Left cardiac atrium (tissue), 4 donors: Measurements from ENCODE around the gene GABRR2. TPM values are rescaled to one million over a fixed set of nuclear protein-coding genes. Genes with fewer than 3 reads are reported as not detected.

Experiments used
- ATAC-seq, 2 donors: fragments of 200-7000 bp; cut with Tn5 transposase; one replicate each; pipeline ENCODE4 v1.9.1; 2020; ENCODE audit warnings: mild to moderate bottlenecking in 2 of 2, moderate library complexity in 2 of 2
- DNase-seq: peaks from one replicate; pipeline ENCODE4 v3.0.0-alpha.2; 2020
- intact Hi-C, 2 donors: fragments of 100-400 bp; cut with DNase I; formaldehyde crosslinking; loops; one replicate each; pipeline versions ENCODE4 v1.14.1 to v1.15.1; 2022 to 2023
- total RNA-seq, 2 donors: library from RNA; stranded (reverse); fragmentation: NEBNext Ultra II Directional; extraction: Animal tissue kit (Norgen Biotek cat#: 25700); gene quantifications; one replicate each; pipeline ENCODE4 v1.2.1, GENCODE V29; 2021
- donor health status: DM: no; HTN: yes; CAD: no.
- donor health status: DM: no; HTN: yes; CAD: no; lungs with severe emphysema.
- donor health status: DM: yes; HTN: yes; CAD: no.
- donor health status: Dilated cardiomyopathy.

GABRR2 gene
- total RNA-seq, 2 donors from 2014 or later = 0.53 to 0.97 TPM

GRCh38 chr6:89269981-89270380, 45.1 kb downstream of the GABRR2 start:
- no peak for ATAC-seq
- no peak for DNase-seq
- intact Hi-C loops = no loop called here

GRCh38 chr6:89269252-89269651, 45.8 kb downstream of the GABRR2 start:
- DNase-seq = no peak
- no peak for ATAC-seq
- intact Hi-C loops = no loop called here

GRCh38 chr6:89268776-89269175, 46.3 kb downstream of the GABRR2 start:
- intact Hi-C loops = no loop called here
- no peak for ATAC-seq

GRCh38 chr6:89267918-89268317, 47.2 kb downstream of the GABRR2 start:
- intact Hi-C loops = no loop called here
- no peak for DNase-seq
- no peak for ATAC-seq

More at GRCh38 chr6:89268776-89269175, 46.3 kb downstream of the GABRR2 start:
- no peak for DNase-seq

GRCh38 chr6:89264296-89264695, 50.8 kb downstream of the GABRR2 start:
- intact Hi-C loops = no loop called here
- ATAC-seq = no peak
- no peak for DNase-seq

GRCh38 chr6:89260832-89261231, 54.3 kb downstream of the GABRR2 start:
- ATAC-seq = no peak
- DNase-seq = no peak
- intact Hi-C loops = no loop called here

- DNase-seq (no peak), ATAC-seq (no peak)
- intact Hi-C loops = no loop called here
These were observed 54.8 kb downstream of the GABRR2 start for GRCh38 chr6:89260310-89260709.

GRCh38 chr6:89258912-89259311, 56.2 kb downstream of the GABRR2 start:
- no peak for DNase-seq
- intact Hi-C loops = no loop called here
- ATAC-seq = no peak

- no peak for ATAC-seq
- DNase-seq = no peak
- intact Hi-C loops = no loop called here
These were observed 57.3 kb downstream of the GABRR2 start for GRCh38 chr6:89257781-89258180.

GRCh38 chr6:89257346-89257745, 57.8 kb downstream of the GABRR2 start:
- intact Hi-C loops = no loop called here
- no peak for ATAC-seq
- no peak for DNase-seq

GRCh38 chr6:89255417-89255816, 59.7 kb downstream of the GABRR2 start:
- intact Hi-C loops = no loop called here
- ATAC-seq (no peak), DNase-seq (no peak)

- ATAC-seq (no peak), DNase-seq (no peak)
- intact Hi-C loops = no loop called here
These were observed 60.5 kb downstream of the GABRR2 start for GRCh38 chr6:89254569-89254968.

GRCh38 chr6:89252907-89253306, 62.2 kb downstream of the GABRR2 start:
- intact Hi-C loops = no loop called here
- ATAC-seq = no peak
- DNase-seq = no peak

- no peak for ATAC-seq
These were observed 63.1 kb downstream of the GABRR2 start for GRCh38 chr6:89251976-89252375.

GRCh38 chr6:89251170-89251569, 63.9 kb downstream of the GABRR2 start:
- intact Hi-C loops = no loop called here
- ATAC-seq (no peak), DNase-seq (no peak)

More at GRCh38 chr6:89251976-89252375, 63.1 kb downstream of the GABRR2 start:
- DNase-seq = no peak
- intact Hi-C loops = no loop called here

- no peak for ATAC-seq
- intact Hi-C loops = no loop called here
- DNase-seq = no peak
These were observed 64.9 kb downstream of the GABRR2 start for GRCh38 chr6:89250239-89250638.

- intact Hi-C loops = loop anchor here in 1 of 2 donors (5.0 to 10.0 kb wide), 2 partner anchors 120 to 262 kb away; no protein-coding TSS in a partner anchor
- DNase-seq = no peak
- ATAC-seq = no peak
These were observed 70.7 kb downstream of the GABRR2 start for GRCh38 chr6:89244241-89244985.

GRCh38 chr6:89243331-89243629, 71.8 kb downstream of the GABRR2 start:
- ATAC-seq = no peak
- intact Hi-C loops = loop anchor here (2.0 to 10.0 kb wide), 4 partner anchors 118 to 261 kb away; no protein-coding TSS in a partner anchor
- no peak for DNase-seq

GRCh38 chr6:89242574-89243330, 72.3 kb downstream of the GABRR2 start:
- DNase-seq = no peak
- ATAC-seq = no peak
- intact Hi-C loops = loop anchor here (2.0 to 10.0 kb wide), 4 partner anchors 118 to 260 kb away; no protein-coding TSS in a partner anchor

- ATAC-seq (no peak), DNase-seq (no peak)
- intact Hi-C loops = no loop called here
These were observed 75.8 kb downstream of the GABRR2 start for GRCh38 chr6:89239338-89239737.

GRCh38 chr6:89237158-89237557, 77.9 kb downstream of the GABRR2 start:
- DNase-seq (no peak), ATAC-seq (no peak)
- intact Hi-C loops = no loop called here
